Measurements from ENCODE around the gene AFF2. TPM values are rescaled to one million over a fixed set of nuclear protein-coding genes. Genes with fewer than 3 reads are reported as not detected.

Gene AFF2
- total RNA-seq, 1 experiment from 2014 or later = 0.19 TPM

DNA sequence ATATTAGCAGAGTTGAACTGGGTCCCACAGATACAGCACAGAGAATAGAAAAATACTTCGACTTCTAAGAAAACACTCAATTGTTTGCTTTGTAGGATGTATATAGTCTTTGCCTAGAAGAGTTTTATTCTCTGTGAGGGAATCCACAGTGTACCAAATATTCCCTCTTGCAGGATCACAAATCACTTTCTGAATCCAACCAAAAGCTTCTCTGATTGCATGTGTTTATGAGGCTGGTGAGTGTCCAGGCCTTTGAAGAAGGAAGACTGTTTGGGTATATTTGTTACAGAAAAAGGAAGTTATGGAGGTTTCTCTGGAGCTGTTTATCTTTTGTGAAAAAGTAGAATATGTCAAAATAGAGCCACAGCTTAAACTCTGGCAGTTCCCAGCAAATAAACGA lies 423.2 kb downstream of the AFF2 start:
- BruUV-seq (replicated peaks) = no TSS peak

GRCh38 chrX:148926371-148926770 lies 426.0 kb downstream of the AFF2 start:
- H3K9me3 Mint-ChIP-seq (ENCODE audit: unreplicated experiment) = peaks cover 2% of the 10 kb centered on the region
- ChIA-PET POLR2A (no interaction called here), CTCF (no interaction called here)
- H3K27me3 Mint-ChIP-seq (ENCODE audit: insufficient read depth, unreplicated experiment) = no peaks in the 10 kb centered on the region
- peaks cover 9% of the 10 kb centered on the region for H3K4me1 Mint-ChIP-seq (ENCODE audit: insufficient read depth, unreplicated experiment)
- BruUV-seq (replicated peaks) = no TSS peak
- intact Hi-C loops (cut with micrococcal nuclease) = no loop called here
- no peak overlapping the region for H3K27ac Mint-ChIP-seq (ENCODE audit: low read depth, unreplicated experiment)
- no peaks in the 10 kb centered on the region for H3K36me3 Mint-ChIP-seq (ENCODE audit: insufficient read depth, unreplicated experiment)
- TF ChIP-seq, protein P1, sequence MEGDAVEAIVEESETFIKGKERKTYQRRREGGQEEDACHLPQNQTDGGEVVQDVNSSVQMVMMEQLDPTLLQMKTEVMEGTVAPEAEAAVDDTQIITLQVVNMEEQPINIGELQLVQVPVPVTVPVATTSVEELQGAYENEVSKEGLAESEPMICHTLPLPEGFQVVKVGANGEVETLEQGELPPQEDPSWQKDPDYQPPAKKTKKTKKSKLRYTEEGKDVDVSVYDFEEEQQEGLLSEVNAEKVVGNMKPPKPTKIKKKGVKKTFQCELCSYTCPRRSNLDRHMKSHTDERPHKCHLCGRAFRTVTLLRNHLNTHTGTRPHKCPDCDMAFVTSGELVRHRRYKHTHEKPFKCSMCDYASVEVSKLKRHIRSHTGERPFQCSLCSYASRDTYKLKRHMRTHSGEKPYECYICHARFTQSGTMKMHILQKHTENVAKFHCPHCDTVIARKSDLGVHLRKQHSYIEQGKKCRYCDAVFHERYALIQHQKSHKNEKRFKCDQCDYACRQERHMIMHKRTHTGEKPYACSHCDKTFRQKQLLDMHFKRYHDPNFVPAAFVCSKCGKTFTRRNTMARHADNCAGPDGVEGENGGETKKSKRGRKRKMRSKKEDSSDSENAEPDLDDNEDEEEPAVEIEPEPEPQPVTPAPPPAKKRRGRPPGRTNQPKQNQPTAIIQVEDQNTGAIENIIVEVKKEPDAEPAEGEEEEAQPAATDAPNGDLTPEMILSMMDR (IDR thresholded peaks at IDR 0.05; ENCODE audit: unreplicated experiment) = no peak
- H3K4me3 Mint-ChIP-seq (ENCODE audit: unreplicated experiment) = no peak overlapping the region
- no peak for DNase-seq (ENCODE audit: unreplicated experiment)

More for the DNA sequence above, 423.2 kb downstream of the AFF2 start:
- Mint-ChIP-seq H3K9me3 (ENCODE audit: unreplicated experiment) (peaks cover 6% of the 10 kb centered on the region), H3K4me1 (ENCODE audit: insufficient read depth, unreplicated experiment) (no peaks in the 10 kb centered on the region), H3K27ac (ENCODE audit: low read depth, unreplicated experiment) (no peak overlapping the region), H3K4me3 (ENCODE audit: unreplicated experiment) (no peak overlapping the region), H3K36me3 (ENCODE audit: insufficient read depth, unreplicated experiment) (no peaks in the 10 kb centered on the region), H3K27me3 (ENCODE audit: insufficient read depth, unreplicated experiment) (no peaks in the 10 kb centered on the region)
- CTCF ChIA-PET = no interaction called here
- TF ChIP-seq, protein P1 (IDR thresholded peaks at IDR 0.05; ENCODE audit: unreplicated experiment) = no peak
- intact Hi-C loops (cut with micrococcal nuclease) = no loop called here
- no peak for DNase-seq (ENCODE audit: unreplicated experiment)
- POLR2A ChIA-PET = interaction anchor here (1.6 kb wide), 1 partner anchor 11 kb away, joined by 4 read pairs; no protein-coding TSS in a partner anchor

- TF ChIP-seq, protein P1 (IDR thresholded peaks at IDR 0.05; ENCODE audit: unreplicated experiment) = no peak
- no peaks in the 10 kb centered on the region for H3K27me3 Mint-ChIP-seq (ENCODE audit: insufficient read depth, unreplicated experiment)
- intact Hi-C loops (cut with micrococcal nuclease) = no loop called here
- POLR2A ChIA-PET = interaction anchor here (0.9 to 1.3 kb wide), 2 partner anchors 19 to 328 kb away, joined by 3 to 4 read pairs; no protein-coding TSS in a partner anchor
- BruUV-seq (replicated peaks) = no TSS peak
- no peak overlapping the region for H3K27ac Mint-ChIP-seq (ENCODE audit: low read depth, unreplicated experiment)
- peaks cover 14% of the 10 kb centered on the region for H3K4me1 Mint-ChIP-seq (ENCODE audit: insufficient read depth, unreplicated experiment)
- H3K9me3 Mint-ChIP-seq (ENCODE audit: unreplicated experiment) = peaks cover 11% of the 10 kb centered on the region
- H3K36me3 Mint-ChIP-seq (ENCODE audit: insufficient read depth, unreplicated experiment) = peaks cover 6% of the 10 kb centered on the region
- CTCF ChIA-PET = interaction anchor here (1.3 kb wide), 1 partner anchor 542 kb away, joined by 4 read pairs; no protein-coding TSS in a partner anchor
- DNase-seq (ENCODE audit: unreplicated experiment) = peak; percentile 65
- H3K4me3 Mint-ChIP-seq (ENCODE audit: unreplicated experiment) = no peak overlapping the region
Observed at GRCh38 chrX:148928811-148929210, 428.4 kb downstream of the AFF2 start.

GRCh38 chrX:148929686-148930085 lies 429.3 kb downstream of the AFF2 start:
- Mint-ChIP-seq H3K27me3 (ENCODE audit: insufficient read depth, unreplicated experiment) (no peaks in the 10 kb centered on the region), H3K4me3 (ENCODE audit: unreplicated experiment) (no peak overlapping the region), H3K4me1 (ENCODE audit: insufficient read depth, unreplicated experiment) (peaks cover 14% of the 10 kb centered on the region), H3K36me3 (ENCODE audit: insufficient read depth, unreplicated experiment) (peaks cover 6% of the 10 kb centered on the region), H3K27ac (ENCODE audit: low read depth, unreplicated experiment) (peak overlapping the region; percentile 19), H3K9me3 (ENCODE audit: unreplicated experiment) (peaks cover 11% of the 10 kb centered on the region)
- intact Hi-C loops (cut with micrococcal nuclease) = no loop called here
- DNase-seq (ENCODE audit: unreplicated experiment) = peak; percentile 72
- ChIA-PET POLR2A (interaction anchor here (1.3 kb wide), 1 partner anchor 18 kb away, joined by 4 read pairs; no protein-coding TSS in a partner anchor), CTCF (interaction anchor here (1.3 kb wide), 1 partner anchor 542 kb away, joined by 4 read pairs; no protein-coding TSS in a partner anchor)
- no TSS peak for BruUV-seq (replicated peaks)
- TF ChIP-seq, protein P1 (IDR thresholded peaks at IDR 0.05; ENCODE audit: unreplicated experiment) = no peak
